Anterior cingulate cortex (tissue), 58 donors: ENCODE results near the gene FOXA3.

Experiments
- DNase-seq, 58 donors: peaks; one replicate each; lab custom pipeline; 2025; lab: John Stamatoyannopoulos, UW

FOXA3 gene

GRCh38 chr19:45872095-45872919 is 8.2 kb downstream of the FOXA3 start:
- no peak for DNase-seq

GRCh38 chr19:45873219-45873772 is 9.2 kb downstream of the FOXA3 start:
- no peak for DNase-seq

- DNase-seq: no peak
Observed at GRCh38 chr19:45874620-45874966, 10.5 kb downstream of the FOXA3 start.

GRCh38 chr19:45876161-45876410 is 12.0 kb downstream of the FOXA3 start:
- no peak for DNase-seq

GRCh38 chr19:45876411-45877197 is 12.5 kb downstream of the FOXA3 start:
- no peak for DNase-seq

- DNase-seq: no peak
Observed at GRCh38 chr19:45878043-45878794, 14.1 kb downstream of the FOXA3 start.

- no peak for DNase-seq
Observed at GRCh38 chr19:45879055-45879454, 14.9 kb downstream of the FOXA3 start.

GRCh38 chr19:45879971-45880370 is 15.8 kb downstream of the FOXA3 start:
- DNase-seq: no peak

GRCh38 chr19:45881082-45881908 is 17.2 kb downstream of the FOXA3 start:
- no peak for DNase-seq

GRCh38 chr19:45881909-45882528 is 17.9 kb downstream of the FOXA3 start:
- DNase-seq: no peak

GRCh38 chr19:45882652-45883585 is 18.8 kb downstream of the FOXA3 start:
- peak in 36 of 58 donors; percentile 2 to 64 (median 28) for DNase-seq

GRCh38 chr19:45883586-45883880 is 19.4 kb downstream of the FOXA3 start:
- DNase-seq: no peak

GRCh38 chr19:45883881-45884681 is 20.0 kb downstream of the FOXA3 start:
- no peak for DNase-seq

- peak in 5 of 58 donors; percentile 6 to 32 (median 18) for DNase-seq
Observed at GRCh38 chr19:45884682-45885555, 20.8 kb downstream of the FOXA3 start.

- peak in 57 of 58 donors; percentile 62 to 93 (median 86) for DNase-seq
Observed at GRCh38 chr19:45885556-45886426, 21.7 kb downstream of the FOXA3 start, which contains the start of gene IRF2BP1. Gene IRF2BP1 (minus strand): TSS chr19:45886141. CDS start chr19:45885774, 367 bp downstream.
